NOMO-1 treated with dmso at 0.1 percent for 144 hours (cell line): Measurements from ENCODE around the gene ALDH1A3.

Source experiments
- DNase-seq: peaks from one replicate; lab custom pipeline; 2025; ENCODE audit not compliant: unreplicated experiment; lab: John Stamatoyannopoulos, UW

The ALDH1A3 gene

GRCh38 chr15:100923902-100924301 is 44.3 kb downstream of the ALDH1A3 start:
- DNase-seq: no peak

- DNase-seq: no peak
Measured at GRCh38 chr15:100924436-100924835, 44.8 kb downstream of the ALDH1A3 start.

- no peak for DNase-seq
Measured at GRCh38 chr15:100925480-100925879, 45.8 kb downstream of the ALDH1A3 start.

- DNase-seq: no peak
Measured at GRCh38 chr15:100926258-100926657, 46.6 kb downstream of the ALDH1A3 start.

- DNase-seq: no peak
Measured at GRCh38 chr15:100926971-100927756, 47.5 kb downstream of the ALDH1A3 start.

GRCh38 chr15:100928632-100929280 is 49.1 kb downstream of the ALDH1A3 start:
- no peak for DNase-seq

GRCh38 chr15:100929641-100930042 is 50.0 kb downstream of the ALDH1A3 start:
- DNase-seq: no peak

GRCh38 chr15:100930306-100930848 is 50.7 kb downstream of the ALDH1A3 start:
- DNase-seq: no peak

- DNase-seq: no peak
Measured at GRCh38 chr15:100931143-100931890, 51.7 kb downstream of the ALDH1A3 start.

- peak; percentile 75 for DNase-seq
Measured at GRCh38 chr15:100932676-100933348, 53.2 kb downstream of the ALDH1A3 start.

- no peak for DNase-seq
Measured at GRCh38 chr15:100934166-100934565, 54.5 kb downstream of the ALDH1A3 start.

- no peak for DNase-seq
Measured at GRCh38 chr15:100934726-100935125, 55.1 kb downstream of the ALDH1A3 start.

GRCh38 chr15:100937171-100937570 is 57.5 kb downstream of the ALDH1A3 start:
- no peak for DNase-seq

- DNase-seq: peak; percentile 30
Measured at GRCh38 chr15:100939791-100940190, 60.2 kb downstream of the ALDH1A3 start.

GRCh38 chr15:100940767-100941379 is 61.2 kb downstream of the ALDH1A3 start:
- DNase-seq: peak; percentile 86

- DNase-seq: no peak
Measured at GRCh38 chr15:100941536-100941935, 61.9 kb downstream of the ALDH1A3 start.

GRCh38 chr15:100942656-100943425 is 63.2 kb downstream of the ALDH1A3 start:
- no peak for DNase-seq

- DNase-seq: no peak
Measured at GRCh38 chr15:100944244-100944895, 64.7 kb downstream of the ALDH1A3 start.

GRCh38 chr15:100944986-100945385 is 65.4 kb downstream of the ALDH1A3 start:
- DNase-seq: no peak
